Epidermal melanocyte (primary cell): ENCODE measurements around the gene SLC41A3.
"Not testable (repeated sequence)": the region's sequence is repeated elsewhere in the genome, so short reads cannot be mapped to it uniquely, and the experiment has no call there.

ENCODE experiments used
- DNase-seq: peaks from one replicate; pipeline ENCODE4 v3.0.0; 2011; ENCODE audit warnings: low spot score; ENCODE audit not compliant: insufficient read length

The SLC41A3 gene

DNA sequence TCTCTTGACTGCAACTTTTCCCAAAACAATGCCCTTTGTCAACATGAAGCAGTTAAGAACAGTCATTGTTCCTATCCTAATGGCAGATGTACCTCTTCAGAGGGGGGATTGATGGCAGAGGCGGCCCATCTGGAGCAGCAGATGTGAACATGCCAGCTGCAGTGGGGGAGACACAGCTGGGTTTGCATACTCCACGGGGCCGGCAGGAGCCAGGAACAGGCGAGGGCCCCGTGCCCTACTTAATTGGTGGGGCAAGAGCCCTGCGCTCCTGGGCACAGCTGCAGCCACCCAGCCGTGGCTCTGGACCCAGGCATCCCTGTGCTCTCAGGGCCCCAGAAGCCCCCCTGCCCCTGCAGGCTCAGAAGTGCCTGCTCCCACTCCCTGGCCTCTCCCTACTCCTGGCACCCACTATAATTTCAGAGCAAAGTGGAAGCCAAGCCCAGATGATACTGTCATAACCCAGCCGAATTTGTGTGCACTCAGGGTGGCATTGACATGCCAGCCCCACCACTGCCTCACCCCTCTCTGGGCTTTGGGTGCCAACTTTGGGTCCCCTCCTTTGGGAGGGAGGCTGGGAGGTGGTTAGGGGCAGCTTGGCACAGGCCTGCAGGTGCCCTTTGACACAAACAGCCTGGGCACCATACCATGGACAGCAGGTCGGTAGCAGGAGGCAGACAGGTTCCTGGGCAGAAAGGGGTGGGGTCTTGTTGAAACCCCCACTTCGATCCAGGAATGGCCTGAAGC lies 80.3 kb downstream of the SLC41A3 start:
- DNase-seq, result no peak

DNA sequence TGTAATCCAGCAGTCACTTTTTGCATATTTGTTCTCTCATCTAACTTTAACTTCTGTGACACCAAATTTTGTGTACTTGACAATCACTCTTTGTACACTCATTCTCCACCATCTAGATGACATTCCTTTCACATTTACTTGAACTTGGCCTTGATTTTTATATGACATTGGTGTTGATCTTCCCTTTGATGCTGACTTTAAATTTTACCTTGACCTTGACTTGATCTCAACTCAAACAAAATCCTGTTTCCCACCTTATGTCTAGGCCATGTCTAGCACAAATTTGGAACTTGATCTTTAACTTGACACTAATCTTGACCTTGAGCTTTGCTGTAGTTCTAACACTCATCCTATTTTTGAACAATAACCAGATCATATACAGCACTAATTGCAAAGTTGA lies 81.7 kb downstream of the SLC41A3 start:
- DNase-seq, result no peak

DNA sequence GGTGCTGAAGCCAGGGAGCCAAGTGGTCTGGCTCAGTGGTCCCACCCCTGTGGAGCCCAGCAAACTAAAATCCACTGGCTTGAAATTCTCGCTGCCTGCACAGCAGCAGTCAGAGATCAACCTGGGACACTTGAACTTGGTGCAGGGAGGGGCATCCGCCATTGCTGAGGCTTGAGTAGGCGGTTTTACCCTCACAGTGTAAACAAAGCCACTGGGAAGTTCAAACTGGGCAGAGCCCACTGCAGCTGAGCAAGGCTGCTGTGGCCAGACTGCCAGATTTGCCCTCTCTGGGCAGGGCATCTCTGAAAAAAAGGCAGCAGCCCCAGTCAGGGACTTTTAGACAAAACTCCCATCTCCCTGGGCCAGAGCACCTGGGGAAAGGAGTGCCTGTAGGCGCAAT lies 87.2 kb downstream of the SLC41A3 start:
- not testable (repeated sequence) for DNase-seq

DNA sequence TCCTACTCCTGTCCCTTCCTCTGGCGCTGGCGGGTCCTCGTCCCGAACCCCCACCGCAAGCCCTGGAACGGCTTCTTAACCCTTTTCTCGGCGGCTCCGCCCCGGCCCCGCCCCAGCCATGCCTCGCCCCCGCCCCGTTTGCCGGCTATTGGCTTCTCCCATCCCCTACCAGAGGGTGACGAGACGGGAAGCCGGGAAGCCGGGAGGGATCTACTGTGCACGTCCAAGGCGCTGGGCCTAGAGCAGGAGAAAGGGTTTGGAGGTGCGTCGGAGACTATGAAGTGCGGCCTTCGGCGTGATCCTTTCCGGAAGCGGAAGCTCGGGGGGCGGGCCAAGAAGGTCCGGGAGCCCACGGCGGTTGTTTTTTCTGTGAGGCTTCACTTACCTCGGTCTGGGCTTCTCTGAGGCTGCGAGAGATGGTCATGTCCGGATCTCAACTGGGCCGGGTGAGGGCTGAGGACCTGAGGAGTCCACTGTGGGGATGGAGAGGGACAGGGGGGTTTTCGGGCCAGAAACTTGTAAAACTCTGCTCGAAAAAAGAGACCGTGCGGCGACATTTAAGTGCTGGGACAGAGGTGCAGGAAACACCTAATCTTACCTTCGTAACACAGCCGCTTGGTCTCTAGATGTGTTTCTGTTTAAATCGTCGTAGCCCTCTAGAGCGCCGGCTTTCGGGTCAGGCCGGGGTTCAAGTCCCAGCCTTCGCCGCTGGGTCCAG lies 93.5 kb downstream of the SLC41A3 start:
- peak; percentile 62 for DNase-seq

DNA sequence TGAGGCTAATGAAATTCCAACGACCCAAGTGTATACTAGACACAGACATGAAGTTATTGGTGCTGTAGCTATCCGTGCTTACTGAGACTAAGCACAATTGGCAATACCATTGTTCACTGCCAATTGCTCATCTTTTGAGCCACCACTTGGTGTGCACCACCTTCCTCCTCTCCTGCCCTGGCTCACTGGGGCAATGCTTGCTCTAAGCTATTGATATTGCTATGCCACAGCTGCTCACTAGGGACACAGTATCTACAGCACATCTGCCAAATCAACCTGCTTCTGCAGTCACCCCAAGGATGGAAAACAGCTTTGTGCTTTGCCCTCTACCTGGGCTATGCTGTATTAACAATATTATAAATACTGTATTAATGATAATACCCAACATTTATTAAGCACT lies 99.0 kb downstream of the SLC41A3 start:
- not testable (repeated sequence) for DNase-seq

DNA sequence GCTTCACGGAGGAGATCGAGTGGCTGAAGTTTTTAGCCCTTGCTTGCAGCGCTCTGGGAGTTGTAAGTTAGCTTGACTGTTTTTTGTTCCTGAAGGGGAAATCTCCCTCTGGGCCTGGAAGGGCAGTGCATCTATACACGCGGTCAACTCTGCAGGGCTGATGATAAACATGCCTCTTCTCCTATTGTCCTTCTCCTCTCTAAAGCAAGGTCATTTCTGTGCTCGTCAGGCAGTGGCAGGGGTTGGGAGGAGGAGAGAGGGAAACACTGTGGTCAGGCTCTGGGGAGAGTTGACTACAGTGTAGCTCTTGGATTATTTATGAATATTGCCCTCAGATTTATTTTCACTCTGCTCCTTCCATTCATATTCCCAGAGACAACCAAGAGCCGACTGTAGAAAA lies 106.8 kb downstream of the SLC41A3 start:
- not testable (repeated sequence) for DNase-seq

DNA sequence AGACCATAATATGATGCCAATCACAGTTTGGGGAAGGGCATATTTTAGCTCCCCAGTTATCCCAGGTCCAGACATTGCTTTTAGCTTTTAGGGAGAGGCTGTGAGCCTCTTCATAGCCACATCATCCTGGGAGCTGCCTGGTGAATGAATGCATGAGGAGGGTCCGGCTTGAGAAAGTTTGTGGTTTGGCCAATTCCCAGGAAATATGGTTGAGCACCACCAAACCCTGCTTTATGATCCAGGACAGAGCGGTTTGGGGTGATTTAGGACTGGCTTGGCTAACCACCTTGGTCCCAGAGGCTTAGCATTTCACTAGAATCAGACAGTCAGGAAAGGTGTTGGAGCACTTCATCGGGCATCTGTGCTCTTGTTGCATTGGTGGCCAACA lies 107.9 kb downstream of the SLC41A3 start:
- DNase-seq, result not testable (repeated sequence)

DNA sequence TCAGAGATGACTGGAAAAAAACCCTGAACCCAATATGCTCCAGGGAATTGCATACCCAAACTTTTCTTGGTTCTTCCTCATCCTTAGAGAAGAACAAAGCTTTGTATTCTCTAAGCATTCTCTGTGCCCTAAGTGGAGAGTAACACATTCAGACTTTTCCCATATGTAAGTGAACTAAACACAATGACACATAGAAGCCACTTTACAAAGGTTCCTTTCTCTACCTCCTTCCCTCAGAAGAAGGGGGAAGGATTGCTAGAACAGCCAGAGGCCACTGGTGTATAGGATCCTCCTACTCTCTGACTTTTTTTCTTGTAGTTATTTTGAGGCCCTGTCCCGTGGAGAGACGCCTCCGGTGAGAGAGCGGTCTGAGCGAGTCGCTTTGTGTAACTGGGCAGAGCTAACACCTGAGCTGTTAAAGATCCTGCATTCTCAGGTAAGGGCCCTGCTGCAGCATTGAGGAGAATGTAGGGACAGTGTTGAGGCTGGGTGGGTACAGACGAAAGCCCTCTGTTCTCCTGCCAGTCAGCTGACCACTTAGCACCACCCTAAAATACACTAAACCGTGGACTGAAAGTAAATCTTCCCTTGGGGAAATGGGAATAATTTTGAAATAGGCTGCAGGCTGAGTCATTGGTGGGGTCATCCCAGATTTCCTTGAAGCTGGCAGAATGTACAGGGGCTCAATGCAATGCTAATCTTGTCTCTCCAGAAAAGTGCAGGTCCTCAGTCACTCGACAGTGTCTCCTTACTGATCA lies 108.5 kb downstream of the SLC41A3 start:
- DNase-seq, result peak; percentile 49

DNA sequence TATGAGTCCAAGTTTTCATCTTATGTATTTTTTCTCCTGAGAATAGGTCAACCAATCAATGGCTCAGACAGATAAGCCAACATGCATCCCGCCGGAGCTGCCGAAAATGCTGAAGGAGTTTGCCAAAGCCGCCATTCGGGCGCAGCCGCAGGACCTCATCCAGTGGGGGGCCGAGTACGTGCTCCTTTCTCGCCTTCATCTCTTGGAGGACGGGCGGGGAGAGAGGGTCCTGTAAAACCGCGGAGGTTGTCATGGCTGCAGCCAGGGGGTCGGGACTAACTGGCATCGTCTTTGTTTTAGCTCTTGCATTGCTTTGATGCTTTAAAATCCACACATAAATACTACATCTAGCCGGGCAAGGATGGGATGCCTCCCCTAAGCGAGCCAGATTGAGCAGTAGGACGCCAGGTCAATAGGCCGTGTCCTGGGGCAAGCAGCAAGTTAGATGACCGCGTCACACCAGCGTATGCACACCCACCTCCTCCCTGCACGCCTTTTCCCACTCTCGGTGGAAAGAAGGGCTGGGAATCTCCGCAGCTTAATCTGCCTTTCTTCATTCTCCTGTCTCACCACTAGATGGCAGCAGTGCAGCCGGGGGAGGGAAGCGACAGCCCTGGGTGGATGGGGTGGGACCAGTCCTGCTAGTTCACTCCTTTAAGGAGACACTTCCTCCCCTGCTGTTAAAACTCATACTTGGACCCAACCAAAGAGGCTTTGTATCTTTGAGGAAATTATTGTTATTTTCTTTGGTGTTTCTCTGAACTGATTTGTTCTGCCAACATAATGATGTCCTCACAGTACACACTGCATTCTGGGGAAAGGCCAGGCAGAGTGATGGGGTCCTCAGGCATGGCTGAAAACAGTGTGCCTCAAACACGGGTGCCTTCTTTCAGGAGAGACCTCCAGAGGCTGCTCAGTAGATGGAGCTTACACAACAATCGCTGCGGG lies 111.7 kb downstream of the SLC41A3 start:
- DNase-seq, result not testable (repeated sequence)

DNA sequence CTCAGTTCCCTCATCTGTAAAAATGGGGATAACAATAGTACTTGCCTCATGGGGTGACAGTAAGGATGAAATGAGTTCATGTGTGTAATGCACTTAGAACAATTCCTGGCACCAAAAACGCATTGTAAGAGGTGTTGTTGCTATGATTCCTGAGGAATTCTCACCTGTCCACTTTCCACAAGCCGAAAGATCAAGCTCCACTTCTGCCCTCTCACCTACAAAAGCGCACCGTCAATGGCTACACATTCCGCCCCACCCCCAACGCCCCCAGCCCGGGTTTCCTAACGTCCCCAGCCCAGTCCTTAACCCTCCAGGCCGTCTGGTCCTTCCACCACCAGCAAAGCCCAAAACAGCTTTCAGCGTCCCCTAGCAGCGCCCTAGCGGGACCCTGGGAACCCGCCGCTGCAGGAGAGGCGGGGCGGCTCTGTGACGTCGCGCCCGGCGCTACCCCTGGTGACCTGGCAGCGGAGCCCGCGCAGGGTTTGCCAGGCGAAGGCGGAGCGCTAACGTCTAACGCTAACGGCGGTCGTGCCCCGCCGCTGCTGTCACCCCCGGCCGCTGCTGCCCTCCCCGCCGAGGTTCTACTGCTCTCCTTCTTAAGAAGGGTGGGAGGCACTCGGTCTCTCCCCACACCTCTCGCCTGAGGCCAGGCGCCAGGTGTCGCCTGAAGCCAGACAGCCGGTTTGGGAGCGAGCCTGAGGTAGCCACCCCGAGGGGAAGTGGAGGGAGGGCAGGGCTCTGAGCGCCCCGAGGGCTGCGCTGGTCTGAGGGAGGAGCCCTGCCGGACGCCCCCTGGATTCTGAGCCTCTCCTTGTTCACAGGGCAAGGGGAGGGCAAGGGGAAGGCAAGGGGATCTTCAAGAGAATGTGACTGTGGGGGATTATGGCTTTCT lies 115.0 kb downstream of the SLC41A3 start, which contains the start of gene ROPN1B:
ROPN1B (plus strand) TSS at position 478 of the 892 bp plus-strand sequence. CDS start 2,877 bp downstream, outside the sequence.
- DNase-seq, result not testable (repeated sequence)

DNA sequence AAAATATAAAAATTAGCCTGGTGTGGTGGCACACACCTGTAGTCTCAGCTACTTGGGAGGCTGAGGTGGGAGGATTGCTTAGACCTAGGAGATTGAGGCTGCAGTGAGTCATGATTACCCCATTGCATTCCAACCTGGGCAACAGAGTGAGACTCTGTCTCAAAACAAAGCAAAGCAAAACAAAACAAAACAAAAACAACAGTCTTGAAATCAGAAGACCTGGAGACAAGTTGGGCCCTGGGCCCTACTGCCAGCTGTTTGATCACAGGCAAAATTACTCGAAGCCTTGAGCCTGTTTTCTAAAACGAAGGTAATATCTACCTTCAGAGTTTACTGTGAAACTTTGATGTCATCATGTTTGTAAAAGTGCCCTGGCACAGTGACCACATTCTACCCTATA lies 115.8 kb downstream of the SLC41A3 start:
- not testable (repeated sequence) for DNase-seq

DNA sequence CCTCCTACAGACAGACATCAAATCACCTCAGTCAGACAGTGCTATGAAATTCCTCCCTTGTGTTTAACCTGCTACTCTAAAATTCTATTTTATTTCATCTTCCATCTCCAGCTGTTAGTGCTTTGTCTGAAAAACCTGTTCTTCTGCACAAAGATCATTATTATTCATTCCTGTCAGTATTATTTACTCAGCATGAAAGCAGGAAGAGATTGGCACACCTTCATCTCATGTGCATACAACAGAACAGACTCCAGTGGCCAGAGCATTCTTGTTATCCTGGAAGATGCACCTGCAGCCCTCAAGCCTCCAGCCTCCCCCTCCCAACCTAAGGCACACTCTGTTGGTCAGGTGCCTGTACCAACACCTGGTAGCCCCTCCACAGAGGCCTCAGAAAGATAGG lies 116.8 kb downstream of the SLC41A3 start:
- no peak for DNase-seq

DNA sequence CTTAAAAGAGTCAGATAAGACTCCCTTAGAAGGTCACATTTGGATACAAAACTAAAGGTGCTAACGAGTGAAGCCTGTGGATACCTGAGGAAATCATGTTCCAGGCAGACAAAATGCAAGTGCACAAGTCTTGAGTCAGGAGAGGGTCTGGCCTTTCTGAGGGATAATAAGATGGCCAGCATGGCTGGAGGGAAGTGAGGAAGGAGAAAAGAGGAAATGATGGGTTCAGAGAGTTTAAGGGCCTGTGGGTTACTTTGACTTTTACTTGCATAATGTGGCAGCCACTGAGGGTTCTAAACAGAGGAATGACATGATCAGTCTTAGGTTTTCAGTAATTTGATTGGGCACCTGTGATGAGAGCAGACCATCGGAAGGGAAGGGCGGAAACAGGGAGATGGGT lies 118.4 kb downstream of the SLC41A3 start:
- no peak for DNase-seq

DNA sequence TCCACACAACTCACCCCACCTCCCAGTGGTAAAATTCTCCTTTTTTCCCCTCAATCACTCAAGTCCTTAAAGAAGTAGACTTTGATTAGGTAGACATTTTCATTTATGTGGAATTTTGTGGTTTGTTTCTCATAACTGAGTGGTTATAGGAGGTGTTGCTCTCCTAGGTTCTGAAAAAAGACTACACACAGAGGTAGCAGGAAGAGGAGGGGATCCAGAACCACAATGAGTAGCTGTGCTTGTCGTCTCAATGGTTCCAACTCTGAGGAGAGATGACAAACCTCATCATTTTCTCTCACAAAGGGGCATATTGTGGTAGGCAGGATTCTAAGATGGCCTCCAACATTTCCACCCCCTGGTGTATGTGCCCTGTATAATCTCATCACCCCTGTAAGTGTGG lies 120.1 kb downstream of the SLC41A3 start:
- not testable (repeated sequence) for DNase-seq

DNA sequence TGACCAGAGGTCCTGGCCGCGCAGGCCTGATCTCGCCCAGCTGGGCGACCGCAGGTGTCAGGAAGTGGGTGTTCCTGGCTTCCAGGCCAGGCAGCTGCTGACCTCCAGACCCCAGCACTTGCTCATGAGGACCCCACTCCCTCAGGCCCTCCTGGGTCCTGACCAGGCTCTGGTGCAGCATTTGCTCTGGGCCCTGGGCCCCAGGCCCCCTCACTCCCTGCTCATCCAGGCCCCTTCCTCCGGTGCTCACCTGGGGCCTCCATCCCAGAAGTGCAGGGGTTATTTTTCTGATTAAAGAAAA lies 122.7 kb downstream of the SLC41A3 start:
- DNase-seq, result no peak

DNA sequence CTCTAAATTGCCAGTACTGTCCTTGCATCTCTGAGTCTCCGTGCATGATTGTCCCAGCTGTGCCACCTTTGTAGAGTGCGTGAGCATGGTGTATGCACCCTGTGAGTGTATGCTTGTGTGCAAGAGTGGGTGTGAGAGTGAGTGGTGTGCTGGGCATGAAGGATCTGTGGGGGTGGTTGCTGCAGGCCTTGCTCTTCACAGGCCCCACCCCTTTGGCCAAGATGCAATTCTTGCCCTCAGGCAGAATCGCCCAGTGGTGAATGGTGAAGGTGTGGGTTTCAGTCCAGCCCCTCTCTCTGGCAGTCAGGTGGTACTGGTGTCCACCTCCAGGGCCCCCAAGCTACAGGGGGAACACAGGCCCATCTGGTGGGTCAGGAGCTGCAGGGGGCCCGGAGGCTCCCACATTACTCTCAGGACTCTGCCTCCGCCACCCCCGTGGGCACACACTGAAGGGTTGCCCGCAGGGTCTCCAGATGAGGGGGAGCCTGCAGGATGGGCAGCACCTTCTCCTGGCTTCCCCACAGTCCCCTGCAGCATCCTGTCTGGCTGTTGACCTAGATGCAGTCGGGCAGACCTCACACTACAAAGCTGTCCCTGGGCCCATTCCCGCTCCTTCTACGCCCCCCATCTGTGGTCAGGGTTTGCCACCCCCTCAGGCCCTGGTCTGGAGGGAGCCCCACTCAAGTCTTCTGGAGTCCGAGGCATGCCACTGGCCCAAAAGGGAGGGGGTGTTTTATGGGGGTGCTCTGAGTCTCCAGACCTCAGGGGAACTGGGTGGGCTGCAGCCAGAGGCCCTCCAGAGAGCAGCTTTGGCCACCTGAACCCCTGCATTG lies 123.3 kb downstream of the SLC41A3 start:
- DNase-seq, result no peak

DNA sequence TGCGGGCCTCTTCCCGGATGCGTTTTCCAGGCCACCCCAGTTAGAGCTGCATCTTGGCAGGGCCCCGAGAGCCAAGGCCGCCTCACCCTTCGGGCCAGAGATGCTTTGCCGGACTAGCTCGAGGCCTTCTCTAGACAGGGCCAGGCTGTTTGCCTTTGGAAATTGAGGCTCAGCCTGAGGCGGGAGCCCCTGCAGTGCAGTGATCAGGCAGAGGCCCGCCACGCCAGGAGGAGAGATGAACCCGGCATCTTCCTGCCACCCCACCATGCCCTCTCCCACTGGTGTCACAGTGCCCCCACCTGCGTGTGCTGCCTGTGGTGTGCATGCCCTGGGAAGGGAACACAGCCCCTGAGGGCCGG lies 123.9 kb downstream of the SLC41A3 start:
- no peak for DNase-seq

DNA sequence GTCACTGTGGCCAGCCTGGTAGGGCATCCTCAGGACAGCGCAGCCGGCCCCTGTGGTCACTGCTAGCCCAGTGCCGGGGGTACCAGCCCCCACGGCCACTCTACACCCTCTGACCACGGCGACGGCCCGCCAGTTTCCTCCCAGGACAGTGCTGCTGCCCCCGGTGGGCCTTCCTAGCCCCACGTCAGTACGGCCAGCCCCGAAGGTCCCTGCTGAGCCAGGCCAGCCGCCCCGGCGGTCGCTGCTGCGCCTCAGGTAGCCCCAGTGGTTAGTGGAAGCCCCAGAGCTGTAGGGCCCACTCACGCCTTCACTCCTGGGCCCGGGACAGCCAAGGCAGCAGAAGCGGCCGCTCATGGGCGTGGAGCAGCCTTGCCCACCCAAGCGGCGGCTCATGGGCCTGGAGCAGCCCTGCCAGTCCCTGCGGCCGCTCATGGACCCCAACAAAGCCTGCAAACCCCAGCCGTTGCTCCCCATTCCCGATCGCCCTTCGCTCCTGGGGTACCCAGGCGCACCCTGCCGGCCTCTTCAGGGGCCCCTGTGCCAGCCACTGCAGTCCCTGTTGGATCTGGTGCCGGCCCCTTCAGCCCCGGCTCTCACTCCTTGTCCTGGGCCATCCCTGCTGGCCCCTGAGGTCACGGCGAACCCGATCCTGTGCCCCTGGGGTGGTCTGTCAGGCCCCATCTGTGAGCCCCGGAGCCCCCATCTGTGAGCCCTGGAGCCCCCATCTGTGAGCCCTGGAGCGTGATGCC lies 124.4 kb downstream of the SLC41A3 start:
- no peak for DNase-seq
